Measurements from ENCODE around the gene CMIP. TPM values are rescaled to one million over a fixed set of nuclear protein-coding genes. Genes with fewer than 3 reads are reported as not detected.

CMIP gene
- total RNA-seq, 4 donors from 2014 or later: 15.5 to 65.9 (median 20.2) TPM

GRCh38 chr16:81703177-81704155 lies 258.9 kb downstream of the CMIP start:
- DNase-seq: no peak
- Histone ChIP-seq H3K4me3 (replicated peaks in 1 of 3) (no peak overlapping the region), H3K27me3 (no peaks in the 10 kb centered on the region), H3K4me1 (peaks cover 0 to 13% of the 10 kb centered on the region in 2 donors), H3K36me3 (peaks cover 23 to 32% of the 10 kb centered on the region in 2 donors), H3K27ac (no peak overlapping the region), H3K9me3 (no peaks in the 10 kb centered on the region)
- intact Hi-C loops (cut with DNase I): no loop called here
- no peak for TF ChIP-seq CTCF (IDR thresholded peaks at IDR 0.05)
- 92 to 96% methylated on average over 22 to 26 of the region's 27 CpGs for WGBS, 2 donors

- Histone ChIP-seq H3K4me1 (peaks cover 0 to 16% of the 10 kb centered on the region in 2 donors), H3K27ac (no peak overlapping the region), H3K9me3 (no peaks in the 10 kb centered on the region), H3K4me3 (replicated peaks in 1 of 3) (no peak overlapping the region), H3K36me3 (peaks cover 26 to 32% of the 10 kb centered on the region in 2 donors), H3K27me3 (no peaks in the 10 kb centered on the region)
- DNase-seq: no peak
- TF ChIP-seq CTCF (IDR thresholded peaks at IDR 0.05): no peak
- TF ChIP-seq POLR2A (IDR thresholded peaks at IDR 0.05): no peak
- 93 to 97% methylated on average over 5 to 9 of the region's 13 CpGs for WGBS, 2 donors
- intact Hi-C loops (cut with DNase I): no loop called here
These were observed 260.7 kb downstream of the CMIP start for GRCh38 chr16:81705261-81705660.

- Histone ChIP-seq H3K4me3 (replicated peaks in 1 of 3) (no peak overlapping the region), H3K27ac (no peak overlapping the region), H3K4me1 (peaks cover 0 to 16% of the 10 kb centered on the region in 2 donors), H3K36me3 (peaks cover 26 to 31% of the 10 kb centered on the region in 2 donors), H3K27me3 (no peaks in the 10 kb centered on the region), H3K9me3 (no peaks in the 10 kb centered on the region)
- WGBS, 2 donors: 91 to 94% methylated on average over 26 of the region's 26 CpGs
- TF ChIP-seq CTCF (IDR thresholded peaks at IDR 0.05): no peak
- no peak for TF ChIP-seq POLR2A (IDR thresholded peaks at IDR 0.05)
- DNase-seq: no peak
- intact Hi-C loops (cut with DNase I): no loop called here
These were observed 262.0 kb downstream of the CMIP start for GRCh38 chr16:81706327-81707295.

- intact Hi-C loops (cut with DNase I): no loop called here
- DNase-seq: peak; percentile 66 to 73
- Histone ChIP-seq H3K27ac (peak overlapping the region; percentile 26 to 40 (median 38)), H3K4me3 (replicated peaks in 1 of 3) (no peak overlapping the region), H3K36me3 (peaks cover 25 to 26% of the 10 kb centered on the region in 2 donors), H3K27me3 (no peaks in the 10 kb centered on the region), H3K9me3 (no peaks in the 10 kb centered on the region), H3K4me1 (peaks cover 0 to 16% of the 10 kb centered on the region in 2 donors)
- WGBS, 2 donors: 82% methylated on average over 13 to 18 of the region's 27 CpGs
- TF ChIP-seq CTCF (IDR thresholded peaks at IDR 0.05) (no peak), POLR2A (IDR thresholded peaks at IDR 0.05) (no peak)
These were observed 263.0 kb downstream of the CMIP start for GRCh38 chr16:81707411-81708265.

All from thyroid gland (tissue), 4 donors.